CD4-positive, CD25-positive, alpha-beta regulatory T cell (primary cell): ENCODE measurements around the gene PCNP. TPM values are rescaled to one million over a fixed set of nuclear protein-coding genes. Genes with fewer than 3 reads are reported as not detected.
"Not testable (repeated sequence)": the region's sequence is repeated elsewhere in the genome, so short reads cannot be mapped to it uniquely, and the experiment has no call there.

Experiments used
- ATAC-seq, 2 donors: fragments of 150-1000 bp; cut with Tn5 transposase; one replicate each; pipeline ENCODE4 v1.10.0; 2021; ENCODE audit warnings: low read depth in 2 of 2, moderate number of reproducible peaks in 2 of 2, moderate library complexity in 1 of 2
- DNase-seq, 3 donors: peaks; one replicate each; pipeline versions ENCODE4 v3.0.0 to v3.0.0-alpha.2; 2012 to 2022; ENCODE audit warnings: mixed read lengths in 1 of 3
- H3K27ac ChIP-seq: one replicate; pipeline ENCODE4 v1.7.0; 2013; ENCODE audit warnings: mild to moderate bottlenecking, low read length; ENCODE audit not compliant: insufficient read depth, poor library complexity, severe bottlenecking
- H3K27me3 ChIP-seq: one replicate; pipeline ENCODE4 v1.7.0; 2013; ENCODE audit warnings: low read length; ENCODE audit not compliant: control insufficient read depth, insufficient read depth
- H3K36me3 ChIP-seq: one replicate; pipeline ENCODE4 v1.7.0; 2013; ENCODE audit warnings: mild to moderate bottlenecking, low read length, moderate library complexity; ENCODE audit not compliant: control insufficient read depth, insufficient read depth
- H3K4me1 ChIP-seq: 2 replicates; pipeline ENCODE4 v1.7.0; 2013; ENCODE audit warnings: mild to moderate bottlenecking, low read length; ENCODE audit not compliant: insufficient read depth, control insufficient read depth, poor library complexity, severe bottlenecking
- H3K4me3 ChIP-seq: one replicate; pipeline ENCODE4 v1.7.0; 2013; ENCODE audit warnings: low read depth, mild to moderate bottlenecking, low read length, moderate library complexity
- H3K9me3 ChIP-seq, 2 experiments: 1 replicate in 1 of 2; 2 replicates in 1 of 2; pipeline ENCODE4 v1.7.0; 2013; ENCODE audit warnings: low read length in 2 of 2, mild to moderate bottlenecking in 1 of 2, moderate library complexity in 1 of 2; ENCODE audit not compliant: control insufficient read depth in 2 of 2
- H3K27ac Mint-ChIP-seq, 3 donors: one replicate each; pipeline ENCODE4 v1.8.0; 2020 to 2022; ENCODE audit warnings: mild to moderate bottlenecking in 3 of 3, mixed read lengths in 3 of 3, moderate library complexity in 2 of 3
- H3K27me3 Mint-ChIP-seq: one replicate; pipeline ENCODE4 v1.8.0; 2022; ENCODE audit warnings: mild to moderate bottlenecking, mixed read lengths
- H3K36me3 Mint-ChIP-seq: one replicate; pipeline ENCODE4 v1.8.0; 2020; ENCODE audit warnings: mixed read lengths
- H3K4me1 Mint-ChIP-seq, 4 donors: one replicate each; pipeline ENCODE4 v1.8.0; 2020 to 2022; ENCODE audit warnings: mixed read lengths in 4 of 4, mild to moderate bottlenecking in 1 of 4
- H3K4me3 Mint-ChIP-seq, 4 donors: one replicate each; pipeline ENCODE4 v1.8.0; 2020 to 2022; ENCODE audit warnings: mild to moderate bottlenecking in 4 of 4, mixed read lengths in 4 of 4, moderate library complexity in 3 of 4
- H3K9me3 Mint-ChIP-seq, 7 donors: one replicate each; pipeline ENCODE4 v1.8.0; 2020 to 2022; ENCODE audit warnings: mixed read lengths in 7 of 7, mild to moderate bottlenecking in 3 of 7, moderate library complexity in 2 of 7
- polyA plus RNA-seq, 4 donors: library from polyadenylated mRNA; unstranded; fragments of 300-500 nt; fragmentation: Illumina TruSeq; gene quantifications; one replicate each; pipeline ENCODE4 v1.2.3, GENCODE V29; 2021
- total RNA-seq: library from RNA; stranded (reverse); gene quantifications from one replicate; pipeline ENCODE4 v1.2.3, GENCODE V29; 2022

PCNP gene
- total and polyA plus RNA-seq, 5 donors from 2014 or later = 99.8 to 144 (median 110) TPM

- no peaks in the 10 kb centered on the region for H3K9me3 ChIP-seq
- H3K4me3 ChIP-seq = no peak overlapping the region
- H3K4me1 ChIP-seq = peaks cover 17% of the 10 kb centered on the region
- Mint-ChIP-seq H3K27ac (peak overlapping the region; percentile 18 to 92 (median 49)), H3K4me3 (peak overlapping the region in 1 of 4 donors; percentile 13), H3K4me1 (peaks cover 8 to 19% (median 15%) of the 10 kb centered on the region in 4 donors), H3K27me3 (no peaks in the 10 kb centered on the region), H3K36me3 (no peaks in the 10 kb centered on the region), H3K9me3 (peaks cover 0 to 2% (median 0%) of the 10 kb centered on the region in 7 donors)
- DNase-seq (no peak), ATAC-seq (no peak)
- no peaks in the 10 kb centered on the region for H3K27me3 ChIP-seq
- H3K27ac ChIP-seq = no peak overlapping the region
- no peaks in the 10 kb centered on the region for H3K36me3 ChIP-seq
These were observed 25.4 kb upstream of the PCNP start for GRCh38 chr3:101548527-101549105.

- Mint-ChIP-seq H3K27ac (no peak overlapping the region), H3K36me3 (no peaks in the 10 kb centered on the region), H3K9me3 (peaks cover 0 to 2% (median 0%) of the 10 kb centered on the region in 7 donors), H3K4me1 (peaks cover 7 to 10% (median 7%) of the 10 kb centered on the region in 4 donors), H3K27me3 (peaks cover 5% of the 10 kb centered on the region), H3K4me3 (no peak overlapping the region)
- DNase-seq (no peak), ATAC-seq (no peak)
- Histone ChIP-seq H3K9me3 (no peaks in the 10 kb centered on the region), H3K27me3 (no peaks in the 10 kb centered on the region), H3K4me1 (peaks cover 9% of the 10 kb centered on the region), H3K36me3 (no peaks in the 10 kb centered on the region), H3K4me3 (no peak overlapping the region), H3K27ac (no peak overlapping the region)
These were observed 24.5 kb upstream of the PCNP start for GRCh38 chr3:101549473-101549872.

- peaks cover 11% of the 10 kb centered on the region for H3K27me3 Mint-ChIP-seq
- H3K9me3 ChIP-seq, H3K36me3 ChIP-seq, H3K27ac Mint-ChIP-seq, H3K4me1 Mint-ChIP-seq, H3K27ac ChIP-seq, ATAC-seq, H3K4me1 ChIP-seq, H3K36me3 Mint-ChIP-seq, H3K4me3 Mint-ChIP-seq, H3K4me3 ChIP-seq, H3K9me3 Mint-ChIP-seq, H3K27me3 ChIP-seq, DNase-seq: not testable (repeated sequence)
These were observed 22.5 kb upstream of the PCNP start for GRCh38 chr3:101551359-101552081.

GRCh38 chr3:101553381-101553780 lies 20.6 kb upstream of the PCNP start:
- not testable (repeated sequence) for H3K4me3 ChIP-seq, H3K27ac Mint-ChIP-seq, H3K4me1 Mint-ChIP-seq, H3K27me3 ChIP-seq, H3K36me3 ChIP-seq, H3K36me3 Mint-ChIP-seq, H3K9me3 Mint-ChIP-seq, H3K4me3 Mint-ChIP-seq, DNase-seq, H3K27ac ChIP-seq, H3K4me1 ChIP-seq, ATAC-seq, H3K9me3 ChIP-seq
- H3K27me3 Mint-ChIP-seq = peaks cover 14% of the 10 kb centered on the region

GRCh38 chr3:101556064-101556463 lies 17.9 kb upstream of the PCNP start:
- no peaks in the 10 kb centered on the region for H3K9me3 ChIP-seq
- no peak overlapping the region for H3K27ac ChIP-seq
- no peak for ATAC-seq
- H3K27me3 ChIP-seq = peaks cover 10% of the 10 kb centered on the region
- H3K27me3 Mint-ChIP-seq = peaks cover 21% of the 10 kb centered on the region
- no peaks in the 10 kb centered on the region for H3K36me3 ChIP-seq
- no peaks in the 10 kb centered on the region for H3K9me3 Mint-ChIP-seq
- no peaks in the 10 kb centered on the region for H3K36me3 Mint-ChIP-seq
- H3K4me3 Mint-ChIP-seq = no peak overlapping the region
- DNase-seq = no peak
- no peak overlapping the region for H3K27ac Mint-ChIP-seq
- peaks cover 0 to 9% (median 2%) of the 10 kb centered on the region in 4 donors for H3K4me1 Mint-ChIP-seq
- no peaks in the 10 kb centered on the region for H3K4me1 ChIP-seq
- H3K4me3 ChIP-seq = no peak overlapping the region

GRCh38 chr3:101561630-101562328 lies 12.2 kb upstream of the PCNP start, which contains the start of gene TRMT10C:
Gene TRMT10C (plus strand): TSS chr3:101561868. CDS start chr3:101564782, 2,914 bp downstream.
- no peaks in the 10 kb centered on the region for H3K9me3 Mint-ChIP-seq
- H3K27ac Mint-ChIP-seq = peak within 1 kb of the TSS; percentile 66 to 98 (median 98)
- Histone ChIP-seq H3K27me3 (peaks cover 6% of the 10 kb centered on the region), H3K4me3 (peak within 1 kb of the TSS; percentile 98), H3K9me3 (no peaks in the 10 kb centered on the region), H3K4me1 (peaks cover 3% of the 10 kb centered on the region), H3K36me3 (peaks cover 21% of the 10 kb centered on the region), H3K27ac (peak within 1 kb of the TSS; percentile 87)
- H3K4me3 Mint-ChIP-seq = peak within 1 kb of the TSS; percentile 96 to 99 (median 98)
- ATAC-seq (peak; percentile 99), DNase-seq (peak; percentile 87 to 97 (median 93))
- peaks cover 22% of the 10 kb centered on the region for H3K36me3 Mint-ChIP-seq
- H3K4me1 Mint-ChIP-seq = peaks cover 13 to 33% (median 20%) of the 10 kb centered on the region in 4 donors
- H3K27me3 Mint-ChIP-seq = peaks cover 14% of the 10 kb centered on the region

- DNase-seq = no peak
- H3K36me3 Mint-ChIP-seq = peaks cover 27% of the 10 kb centered on the region
- H3K27ac ChIP-seq = no peak overlapping the region
- H3K4me1 ChIP-seq = peaks cover 11% of the 10 kb centered on the region
- H3K27me3 Mint-ChIP-seq = no peaks in the 10 kb centered on the region
- H3K4me1 Mint-ChIP-seq = peaks cover 7 to 55% (median 36%) of the 10 kb centered on the region in 4 donors
- peak overlapping the region in 1 of 3 donors; percentile 23 for H3K27ac Mint-ChIP-seq
- no peaks in the 10 kb centered on the region for H3K9me3 Mint-ChIP-seq
- no peaks in the 10 kb centered on the region for H3K9me3 ChIP-seq
- no peak overlapping the region for H3K4me3 ChIP-seq
- peaks cover 29% of the 10 kb centered on the region for H3K36me3 ChIP-seq
- H3K27me3 ChIP-seq = no peaks in the 10 kb centered on the region
- H3K4me3 Mint-ChIP-seq = peak overlapping the region in 1 of 4 donors; percentile 28
- no peak for ATAC-seq
These were observed 6.3 kb upstream of the PCNP start for GRCh38 chr3:101567528-101568317.
